ENCODE data around the gene DNAJC22.

- TF ChIP-seq CTCF (IDR thresholded peaks at IDR 0.05) (no peak), POLR2A (IDR thresholded peaks at IDR 0.05) (no peak)
Observed at GRCh38 chr12:49368240-49368600, 21.5 kb downstream of the DNAJC22 start.
